Brain microvascular endothelial cell (primary cell): ENCODE data around the gene CKM.

Experiments
- DNase-seq: peaks from one replicate; pipeline ENCODE4 v3.0.0-alpha.2; 2020
- H3K27ac ChIP-seq: fragments of 250-450 bp; sonication (Bioruptor Pico); 2 replicates; pipeline ENCODE4 v1.5.1; 2020; ENCODE audit warnings: mild to moderate bottlenecking, moderate library complexity
- H3K27me3 ChIP-seq: fragments of 250-450 bp; sonication (Bioruptor Pico); replicated peaks from 2 replicates; pipeline ENCODE4 v1.5.1; 2020; ENCODE audit warnings: mild to moderate bottlenecking
- H3K36me3 ChIP-seq: fragments of 250-450 bp; sonication (Bioruptor Pico); replicated peaks from 2 replicates; pipeline ENCODE4 v1.5.1; 2020; ENCODE audit warnings: mild to moderate bottlenecking
- H3K4me3 ChIP-seq: 2 replicates; pipeline ENCODE4 v1.5.1; 2011; ENCODE audit warnings: low read depth, mild to moderate bottlenecking, control low read depth, low read length, moderate library complexity
- CTCF ChIP-seq: IDR thresholded peaks from 2 replicates; pipeline ENCODE4 v1.5.1; 2011; ENCODE audit warnings: low read depth, mild to moderate bottlenecking, moderate library complexity, low read length, control low read depth, inconsistent platforms; ENCODE audit errors: missing control alignments
- in situ Hi-C: cut with HindIII; loops from 2 replicates; pipeline ENCODE4 v1.10.0; 2017; ENCODE audit warnings: low sequenced_read_pairs, low pct_ligation_motif_present

CKM gene

GRCh38 chr19:45333609-45334303 is 11.1 kb upstream of the CKM start:
- no peaks in the 10 kb centered on the region for H3K27me3 ChIP-seq
- TF ChIP-seq CTCF, result no peak
- H3K36me3 ChIP-seq, result no peaks in the 10 kb centered on the region
- no peak overlapping the region for H3K4me3 ChIP-seq
- no peak overlapping the region for H3K27ac ChIP-seq
- in situ Hi-C loops, result no loop called here
- no peak for DNase-seq

GRCh38 chr19:45331411-45331810 is 8.7 kb upstream of the CKM start:
- Histone ChIP-seq H3K36me3 (no peaks in the 10 kb centered on the region), H3K27me3 (no peaks in the 10 kb centered on the region), H3K27ac (no peak overlapping the region), H3K4me3 (no peak overlapping the region)
- TF ChIP-seq CTCF, result no peak
- in situ Hi-C loops, result no loop called here
- DNase-seq, result no peak

GRCh38 chr19:45327404-45328143 is 4.9 kb upstream of the CKM start:
- DNase-seq, result no peak
- no peak overlapping the region for H3K27ac ChIP-seq
- H3K36me3 ChIP-seq, result no peaks in the 10 kb centered on the region
- TF ChIP-seq CTCF, result no peak
- H3K4me3 ChIP-seq, result no peak overlapping the region
- H3K27me3 ChIP-seq, result peaks cover 7% of the 10 kb centered on the region
- in situ Hi-C loops, result no loop called here

GRCh38 chr19:45324349-45324907 is 1.8 kb upstream of the CKM start:
- Histone ChIP-seq H3K4me3 (no peak overlapping the region), H3K27ac (no peak overlapping the region), H3K27me3 (peaks cover 7% of the 10 kb centered on the region), H3K36me3 (no peaks in the 10 kb centered on the region)
- in situ Hi-C loops, result no loop called here
- DNase-seq, result no peak
- TF ChIP-seq CTCF, result no peak

DNA sequence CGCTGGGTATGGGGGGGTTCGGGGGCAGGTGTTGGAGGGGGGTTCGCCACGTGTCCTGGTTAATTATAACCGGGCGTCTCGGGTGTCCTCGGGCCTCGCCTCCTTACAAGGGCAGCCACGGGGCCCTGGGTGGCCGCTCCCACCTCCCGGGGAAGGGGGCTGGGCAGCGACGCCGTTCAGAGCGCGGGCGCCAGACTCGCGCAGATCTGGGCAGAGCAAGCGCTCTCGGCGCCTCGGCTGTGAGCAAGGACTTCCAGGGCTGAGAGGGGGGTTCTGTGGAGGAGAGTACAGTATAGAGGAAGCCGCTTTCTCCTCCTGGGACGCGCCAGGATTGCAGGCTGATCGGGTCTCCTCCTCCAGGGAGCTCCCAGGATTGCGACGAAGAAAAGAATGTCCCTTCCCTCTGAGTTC is 1.0 kb upstream of the CKM start:
- H3K27ac ChIP-seq, result no peak overlapping the region
- H3K4me3 ChIP-seq, result peak overlapping the region; percentile 34
- no peaks in the 10 kb centered on the region for H3K36me3 ChIP-seq
- in situ Hi-C loops, result no loop called here
- no peak for TF ChIP-seq CTCF
- no peak for DNase-seq
- H3K27me3 ChIP-seq, result peaks cover 7% of the 10 kb centered on the region
